GM19372 (cell line): ENCODE measurements around the gene PLPP2.

ENCODE experiments used
- ATAC-seq: cut with Tn5 transposase; IDR thresholded peaks from one replicate; pipeline ENCODE4 v1.9.1; 2021; ENCODE audit warnings: mild to moderate bottlenecking, low read depth, moderate library complexity; ENCODE audit not compliant: unreplicated experiment

The PLPP2 gene

DNA sequence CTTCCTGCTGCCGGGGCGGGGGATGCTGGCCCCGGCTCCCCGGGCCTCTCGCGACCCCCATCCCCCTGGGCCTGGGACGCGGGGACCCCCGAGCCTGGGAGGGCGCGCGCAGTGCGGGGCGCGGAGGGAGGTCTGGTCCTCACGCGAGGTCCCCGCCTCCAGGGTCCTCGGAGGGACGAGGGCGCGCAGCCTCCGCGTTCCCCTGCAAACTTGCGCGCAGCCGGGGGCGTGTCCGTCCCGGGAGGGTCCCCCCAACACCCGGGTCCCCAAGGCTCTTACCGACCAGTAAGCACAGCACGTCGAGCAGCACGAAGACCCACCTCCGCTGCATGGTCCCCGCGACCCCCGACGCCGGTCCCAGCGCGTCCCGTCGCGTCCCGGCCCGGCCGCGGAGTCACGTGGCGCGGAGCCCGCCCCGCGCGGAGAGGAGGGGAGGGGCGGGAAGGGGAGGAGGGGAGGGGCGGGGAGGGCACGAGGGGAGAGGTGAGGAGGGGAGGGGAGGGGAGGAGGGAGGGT lies at the start of gene PLPP2:
Gene PLPP2, minus strand, starts transcription at position 398 of the 516 bp plus-strand sequence. Its CDS starts 67 bp downstream, at position 331.
- ATAC-seq, result no peak

- no peak for ATAC-seq
Measured at GRCh38 chr19:340620-341385, 49.6 kb upstream of the PLPP2 start.

DNA sequence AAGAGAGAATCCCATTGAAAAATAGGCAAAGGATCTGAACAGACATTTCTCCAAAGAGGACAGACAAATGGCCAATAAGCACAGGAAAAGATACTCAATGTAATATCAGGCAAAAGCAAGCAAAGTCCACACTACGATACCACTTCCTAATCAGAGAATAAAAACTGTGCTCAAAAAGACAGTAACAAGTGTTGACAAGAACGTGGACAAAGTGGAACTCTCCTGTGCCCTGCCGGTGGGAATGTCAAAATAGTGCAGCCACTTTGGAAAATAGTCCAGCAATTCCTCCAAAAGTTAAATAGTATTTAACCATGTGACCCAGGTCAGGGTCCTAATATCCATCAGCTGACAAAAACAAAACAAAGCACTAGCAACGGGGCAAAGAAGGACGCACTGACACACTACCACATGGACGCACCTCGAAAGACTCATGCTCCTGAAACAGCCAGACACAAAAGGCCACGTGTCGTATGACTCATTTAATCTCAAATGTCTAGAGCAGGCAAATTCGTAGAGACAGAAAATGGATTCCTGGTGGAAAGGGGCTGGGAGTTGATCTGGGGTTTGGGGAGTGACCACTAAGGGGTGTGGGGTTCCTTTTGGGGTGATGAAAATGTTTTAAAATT lies 48.2 kb upstream of the PLPP2 start:
- no peak for ATAC-seq

- no peak for ATAC-seq
Measured at GRCh38 chr19:338421-338820, 47.2 kb upstream of the PLPP2 start.

DNA sequence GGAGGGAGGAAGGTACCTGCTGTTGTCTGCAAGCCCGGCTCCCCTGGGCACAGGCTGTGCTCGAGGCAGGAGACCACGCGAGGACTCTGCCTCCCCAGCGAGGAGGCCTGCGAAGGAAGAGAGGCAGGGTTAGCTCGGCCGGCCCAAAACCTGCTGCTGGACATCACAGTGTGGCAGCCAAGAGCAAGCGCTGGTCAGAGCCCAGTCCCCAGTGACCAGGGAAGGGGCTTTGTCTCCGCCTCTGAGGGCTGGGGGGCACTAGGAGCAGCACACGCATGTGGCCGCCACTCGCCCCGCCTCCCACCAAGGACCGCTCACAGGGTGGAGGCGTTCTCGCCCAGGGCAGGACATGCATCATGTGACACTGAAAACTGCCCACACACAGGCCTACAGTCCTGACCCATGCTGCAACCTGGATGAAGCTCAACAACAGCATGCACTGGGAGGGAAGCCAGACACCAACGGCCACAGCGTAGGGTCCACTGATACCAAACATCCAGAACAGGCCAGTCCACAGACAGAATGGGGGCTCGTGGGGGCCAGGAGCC lies 44.9 kb upstream of the PLPP2 start:
- ATAC-seq, result no peak

DNA sequence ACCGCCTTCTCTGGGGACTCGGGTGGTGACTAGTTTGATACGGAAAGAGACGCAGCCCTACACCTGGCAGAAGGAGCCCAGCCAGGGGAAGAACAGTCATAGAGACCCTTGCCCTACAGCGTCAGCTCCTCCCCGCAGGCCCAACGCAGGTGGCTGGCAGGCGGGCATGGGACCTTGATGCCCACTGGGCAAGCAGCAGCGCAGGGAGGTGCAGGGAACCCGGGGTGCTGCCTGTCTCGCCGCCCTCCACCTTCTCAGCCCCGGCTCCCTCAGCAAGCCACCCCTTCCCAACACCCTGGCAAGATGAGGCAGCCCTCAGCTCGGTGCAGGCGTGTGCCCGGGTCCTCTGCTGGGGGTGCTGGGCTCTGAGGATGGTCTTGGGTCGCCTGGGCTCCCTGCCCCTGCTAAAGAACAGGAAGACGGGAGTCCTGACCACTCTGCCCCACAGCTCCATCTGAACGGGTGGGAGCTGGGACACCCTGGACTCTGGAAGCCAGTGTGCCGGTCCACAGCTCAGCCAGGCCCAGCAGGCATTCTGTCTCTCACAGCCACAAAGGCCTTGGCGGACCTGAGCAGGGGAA lies 44.4 kb upstream of the PLPP2 start:
- no peak for ATAC-seq

GRCh38 chr19:335072-335471 lies 43.9 kb upstream of the PLPP2 start:
- ATAC-seq, result no peak

DNA sequence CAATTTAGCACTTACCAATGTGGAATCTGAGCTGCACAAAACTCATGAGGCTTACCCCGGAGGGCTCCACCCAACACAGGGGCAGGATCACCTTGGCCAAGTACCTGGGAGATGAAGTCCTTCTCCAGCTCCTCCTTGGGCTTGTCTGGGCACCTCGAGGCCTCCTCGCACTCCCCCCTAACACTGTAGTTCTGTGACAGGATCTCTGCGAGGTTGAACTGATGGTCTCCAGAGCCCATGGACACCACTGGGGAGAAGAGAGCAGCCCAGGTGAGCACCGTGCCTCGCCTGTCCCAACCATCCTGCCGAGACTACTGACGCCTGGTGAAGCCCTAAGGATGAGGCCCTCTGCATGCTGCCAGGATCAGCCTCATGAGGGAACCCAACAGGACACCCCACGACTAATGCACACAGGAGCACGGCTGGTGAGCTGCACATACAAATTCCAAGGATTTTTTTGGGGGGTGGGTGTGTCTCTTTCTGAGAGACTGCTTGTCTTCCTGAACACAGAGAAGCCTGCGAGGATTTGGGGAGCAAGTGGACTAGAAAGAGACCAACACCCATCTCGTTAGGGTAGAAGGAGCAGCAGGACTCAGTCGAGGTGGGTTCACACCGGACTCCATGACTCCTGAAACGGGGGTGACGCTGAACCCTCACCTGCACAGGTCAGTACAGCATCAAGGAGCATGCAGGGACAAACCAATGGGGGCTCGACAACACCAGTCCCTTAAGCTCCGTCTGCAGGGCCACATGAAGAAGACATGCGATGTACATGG lies 43.3 kb upstream of the PLPP2 start:
- ATAC-seq, result no peak

- ATAC-seq, result no peak
Measured at GRCh38 chr19:330503-330902, 39.3 kb upstream of the PLPP2 start.

DNA sequence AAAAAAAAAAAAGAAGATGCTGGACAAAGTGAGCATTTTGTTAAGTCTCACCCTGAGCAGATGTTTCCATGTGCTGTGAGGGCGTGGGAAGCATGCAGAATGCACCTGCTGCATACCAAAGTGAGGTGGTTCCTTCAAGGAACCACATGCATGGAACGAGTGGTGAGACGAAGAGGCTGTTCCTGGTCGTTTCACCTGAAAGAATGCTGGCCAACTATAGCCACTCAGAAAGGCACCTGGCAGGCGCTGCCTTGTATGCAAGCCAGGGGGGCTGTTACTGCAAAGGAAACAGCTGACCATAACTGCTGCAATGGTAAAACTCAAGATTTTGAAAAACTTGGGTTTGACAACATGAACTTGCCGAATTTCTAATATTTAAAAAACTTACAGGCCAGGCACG lies 38.7 kb upstream of the PLPP2 start:
- ATAC-seq, result no peak

DNA sequence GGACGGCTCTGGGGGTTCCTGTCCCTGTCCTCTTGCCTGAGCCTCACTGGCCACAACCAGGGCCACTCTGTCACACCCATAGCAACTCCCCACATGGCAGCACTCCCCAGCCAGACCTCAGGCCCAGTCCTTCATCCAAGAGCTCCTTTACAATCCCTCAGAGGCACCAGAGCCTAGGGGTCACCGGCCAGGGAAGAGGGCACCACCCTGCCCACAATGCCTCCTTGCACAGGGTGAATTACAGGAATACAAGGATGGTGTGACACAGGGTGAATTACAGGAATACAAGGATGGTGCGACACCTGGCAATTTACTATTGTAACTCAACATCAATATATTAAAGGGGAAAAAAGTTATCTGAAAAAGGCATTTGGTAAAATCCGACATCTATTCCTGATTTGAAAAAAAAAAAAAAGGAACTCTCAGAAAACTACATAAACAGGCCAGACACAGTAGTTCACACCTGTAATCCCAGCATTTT lies 36.9 kb upstream of the PLPP2 start:
- no peak for ATAC-seq

DNA sequence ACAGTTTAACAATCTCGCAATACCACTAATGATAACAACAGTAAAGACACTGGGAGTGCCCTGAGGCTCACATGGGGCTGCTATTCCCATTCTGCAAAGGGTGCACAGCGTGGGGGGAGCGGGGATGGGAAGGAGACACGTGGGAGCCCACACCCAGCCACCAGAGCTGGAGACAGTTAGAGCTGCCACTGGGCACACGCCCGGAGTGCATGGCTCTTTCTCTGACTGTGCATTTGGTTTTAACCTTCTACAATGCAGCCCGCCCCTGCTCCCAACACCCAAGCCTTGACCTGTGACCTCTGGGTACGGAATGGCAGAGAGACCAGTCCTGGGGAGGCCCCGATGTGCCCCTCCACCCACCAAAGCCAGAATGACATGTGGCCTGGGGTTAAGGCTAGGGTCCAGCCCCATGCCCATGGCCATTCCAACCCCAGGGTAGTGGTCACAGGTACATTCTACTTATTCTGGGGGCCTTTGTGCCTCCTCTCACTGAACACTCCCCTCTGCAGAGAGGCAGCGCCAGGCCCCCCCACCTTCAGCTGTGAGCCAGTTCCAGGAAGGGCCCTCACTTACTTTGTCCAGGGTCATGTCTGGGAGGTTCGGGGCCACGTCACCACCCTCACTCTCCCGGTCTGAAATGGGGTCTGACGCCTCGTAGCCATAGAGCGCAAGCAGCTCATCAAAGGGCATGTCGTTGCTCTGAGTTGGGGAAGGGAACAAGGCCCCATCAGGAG lies 36.3 kb upstream of the PLPP2 start:
- ATAC-seq, result no peak

DNA sequence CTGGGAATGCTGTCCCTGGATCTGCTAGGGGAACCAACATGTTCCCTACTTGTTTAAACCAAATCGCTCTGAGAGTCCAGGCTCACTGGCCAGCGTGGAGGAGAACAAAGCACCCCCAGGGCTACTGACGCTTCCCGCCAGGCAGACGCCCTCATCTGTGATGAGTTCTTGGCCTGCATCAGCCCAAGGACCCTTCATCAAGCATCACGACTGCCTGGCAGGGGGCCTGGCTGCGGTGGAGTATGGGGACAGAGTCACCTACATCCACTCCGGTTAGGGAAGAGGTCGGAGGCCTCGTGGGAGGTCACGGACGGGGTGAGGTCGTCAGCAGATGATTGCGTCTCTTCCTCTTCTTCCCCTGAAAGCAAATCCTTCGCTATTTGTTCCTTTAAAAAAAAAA lies 35.7 kb upstream of the PLPP2 start:
- ATAC-seq, result no peak

GRCh38 chr19:325937-326565 lies 34.8 kb upstream of the PLPP2 start:
- no peak for ATAC-seq

DNA sequence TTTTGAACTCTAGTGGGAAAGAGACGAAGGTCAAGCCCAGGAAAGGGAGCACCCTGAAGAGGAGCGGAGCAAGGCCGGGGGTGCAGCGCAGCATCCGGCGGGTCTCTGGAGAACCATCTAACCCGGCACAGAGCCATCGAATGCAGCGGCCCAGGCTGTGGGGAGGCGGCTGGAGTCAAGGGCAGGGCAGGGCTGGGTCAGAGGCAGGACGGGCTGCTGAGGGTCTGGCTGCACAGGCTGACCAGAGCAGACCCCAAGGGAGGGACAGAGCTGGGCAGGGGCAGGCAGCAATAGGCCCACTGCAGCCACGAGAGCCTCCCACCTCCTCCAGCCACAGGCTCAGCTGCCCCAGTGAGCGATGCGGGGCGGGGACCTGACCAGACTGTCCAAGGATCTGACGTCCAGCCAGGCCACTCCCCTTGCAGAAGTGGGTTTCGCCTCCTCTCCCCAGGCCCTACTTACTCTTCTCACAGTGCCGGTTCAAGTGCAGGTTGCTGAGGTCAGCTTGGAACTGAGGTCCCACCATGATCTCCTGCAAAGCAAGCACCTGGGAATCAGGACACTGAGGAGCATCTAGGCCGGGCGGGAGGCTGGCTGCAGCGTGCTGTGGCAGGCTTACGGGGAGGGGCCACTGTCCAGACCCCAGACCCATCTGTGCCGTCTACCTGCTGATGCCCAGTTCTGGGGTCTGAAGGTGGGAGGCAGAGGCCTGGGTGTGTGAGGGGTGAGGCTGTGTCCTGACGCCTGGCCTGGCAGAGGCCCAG lies 34.2 kb upstream of the PLPP2 start:
- ATAC-seq, result no peak

GRCh38 chr19:324716-325115 lies 33.5 kb upstream of the PLPP2 start:
- ATAC-seq, result no peak

DNA sequence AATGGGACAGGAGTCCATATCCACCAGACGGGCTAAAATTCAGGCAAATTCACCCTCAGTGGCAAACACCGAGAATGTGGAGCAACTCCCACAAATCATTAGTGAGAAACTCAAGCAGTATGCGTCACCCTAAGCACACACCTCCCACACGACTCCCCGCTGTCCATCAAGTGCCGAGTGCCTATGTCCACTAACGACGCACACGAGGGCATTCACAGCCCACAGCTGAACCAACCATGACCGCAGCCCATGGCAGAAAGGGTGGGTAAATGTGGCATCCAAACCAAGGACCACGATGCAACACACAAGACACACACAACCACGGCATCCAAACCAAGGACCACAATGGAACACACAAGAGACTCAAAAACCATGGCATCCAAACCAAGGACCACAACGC lies 31.4 kb upstream of the PLPP2 start:
- ATAC-seq, result no peak

DNA sequence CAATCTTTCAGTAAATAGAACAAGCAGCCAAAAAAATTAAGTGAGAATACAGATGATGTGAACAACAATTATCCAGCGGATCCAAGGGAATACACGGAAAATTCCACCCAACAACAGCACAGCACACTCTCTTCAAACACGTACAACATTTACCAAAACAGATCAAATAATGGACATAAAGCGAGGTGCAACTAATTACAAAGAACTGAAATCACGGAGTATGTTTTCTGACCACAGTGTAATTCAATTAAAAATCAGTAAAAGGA lies 27.2 kb upstream of the PLPP2 start:
- ATAC-seq, result no peak
